GM12874 (cell line): ENCODE results near the gene DDX31.

Source experiments
- TF ChIP-seq, protein P1 (sequence below): IDR thresholded peaks from 2 replicates; pipeline ENCODE4 v1.5.1; 2011; ENCODE audit warnings: low read depth, mild to moderate bottlenecking, control low read depth, low read length, moderate library complexity; ENCODE audit not compliant: insufficient read depth

The DDX31 gene

DNA sequence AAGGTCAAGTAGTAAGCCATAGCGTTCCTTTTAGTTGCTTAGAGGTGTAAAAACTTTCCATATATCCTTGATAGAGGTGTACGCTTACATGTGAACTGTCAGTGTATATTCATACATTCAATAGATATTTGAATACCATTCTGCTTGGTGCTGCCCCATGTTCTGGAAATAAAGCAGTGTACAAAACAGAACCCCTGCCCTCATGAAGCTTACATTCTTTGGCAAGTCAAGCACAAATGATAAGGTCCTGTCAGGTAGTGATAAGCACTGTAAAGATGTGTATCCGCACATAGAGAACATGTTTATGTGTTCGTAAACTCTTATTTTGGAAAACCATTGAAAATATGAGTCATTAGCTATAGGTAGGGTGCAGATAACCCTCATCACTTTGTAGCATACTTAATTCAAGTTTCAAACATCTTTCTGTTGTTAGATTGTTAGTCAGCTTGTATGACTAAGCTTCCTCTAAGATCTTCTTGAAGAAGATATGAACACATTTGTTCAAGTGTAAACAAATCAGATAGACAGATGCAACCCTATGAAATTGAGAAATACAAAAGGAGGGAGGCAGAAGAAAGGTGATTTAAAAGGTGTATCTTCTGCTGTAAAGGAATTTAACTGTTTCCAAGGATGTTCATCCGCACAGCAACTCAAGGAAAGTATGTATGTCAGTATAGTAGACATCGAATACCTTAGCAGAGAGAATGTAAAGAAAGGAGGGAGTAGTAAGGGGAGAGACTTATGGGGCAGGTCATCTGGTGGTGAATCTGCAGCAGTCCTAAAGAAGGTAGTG, 2.0 kb upstream of the DDX31 start:
- TF ChIP-seq, protein P1, sequence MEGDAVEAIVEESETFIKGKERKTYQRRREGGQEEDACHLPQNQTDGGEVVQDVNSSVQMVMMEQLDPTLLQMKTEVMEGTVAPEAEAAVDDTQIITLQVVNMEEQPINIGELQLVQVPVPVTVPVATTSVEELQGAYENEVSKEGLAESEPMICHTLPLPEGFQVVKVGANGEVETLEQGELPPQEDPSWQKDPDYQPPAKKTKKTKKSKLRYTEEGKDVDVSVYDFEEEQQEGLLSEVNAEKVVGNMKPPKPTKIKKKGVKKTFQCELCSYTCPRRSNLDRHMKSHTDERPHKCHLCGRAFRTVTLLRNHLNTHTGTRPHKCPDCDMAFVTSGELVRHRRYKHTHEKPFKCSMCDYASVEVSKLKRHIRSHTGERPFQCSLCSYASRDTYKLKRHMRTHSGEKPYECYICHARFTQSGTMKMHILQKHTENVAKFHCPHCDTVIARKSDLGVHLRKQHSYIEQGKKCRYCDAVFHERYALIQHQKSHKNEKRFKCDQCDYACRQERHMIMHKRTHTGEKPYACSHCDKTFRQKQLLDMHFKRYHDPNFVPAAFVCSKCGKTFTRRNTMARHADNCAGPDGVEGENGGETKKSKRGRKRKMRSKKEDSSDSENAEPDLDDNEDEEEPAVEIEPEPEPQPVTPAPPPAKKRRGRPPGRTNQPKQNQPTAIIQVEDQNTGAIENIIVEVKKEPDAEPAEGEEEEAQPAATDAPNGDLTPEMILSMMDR = no peak

DNA sequence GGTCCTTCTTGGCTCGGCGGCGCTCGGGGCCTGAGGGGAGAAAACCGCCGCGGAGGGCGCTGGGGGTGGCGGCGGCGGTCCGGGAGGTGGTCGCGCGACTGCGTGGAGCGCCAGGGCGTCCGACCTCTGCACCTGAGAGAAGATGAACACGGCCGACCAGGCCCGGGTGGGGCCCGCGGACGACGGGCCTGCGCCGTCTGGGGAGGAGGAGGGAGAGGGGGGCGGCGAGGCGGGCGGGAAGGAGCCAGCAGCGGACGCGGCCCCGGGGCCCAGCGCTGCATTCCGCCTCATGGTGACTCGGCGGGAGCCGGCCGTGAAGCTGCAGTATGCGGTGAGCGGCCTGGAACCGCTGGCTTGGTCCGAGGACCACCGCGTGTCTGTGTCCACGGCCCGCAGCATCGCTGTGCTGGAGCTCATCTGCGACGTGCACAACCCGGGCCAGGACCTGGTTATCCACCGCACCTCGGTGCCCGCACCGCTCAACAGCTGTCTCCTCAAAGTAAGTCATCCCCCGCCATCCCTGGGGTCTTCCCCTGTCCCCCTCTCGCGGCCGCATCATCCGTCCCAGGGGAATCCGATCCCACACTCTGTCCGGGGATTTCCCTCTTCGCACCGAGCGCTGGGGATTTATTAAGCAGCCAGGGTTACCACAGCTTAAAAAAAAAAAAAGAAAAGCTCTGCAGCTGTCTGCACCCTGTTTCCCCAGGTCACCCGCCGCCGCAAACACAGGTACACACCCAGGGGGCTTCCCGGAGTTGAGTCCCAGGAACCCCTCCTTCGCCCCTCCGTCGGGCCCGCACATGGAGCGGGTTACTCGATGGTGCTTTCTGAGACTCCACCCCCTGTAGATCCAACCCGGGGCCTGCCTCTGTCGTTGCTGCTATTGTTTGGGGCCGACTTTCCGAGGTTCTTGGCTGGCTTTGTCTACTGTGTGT, 941 bp upstream of the DDX31 start, which contains the start of gene GTF3C4:
TSS of gene GTF3C4 (plus strand) at position 8 of the 935 bp plus-strand sequence. CDS start at position 143, 135 bp downstream.
- TF ChIP-seq, protein P1 = no peak

DNA sequence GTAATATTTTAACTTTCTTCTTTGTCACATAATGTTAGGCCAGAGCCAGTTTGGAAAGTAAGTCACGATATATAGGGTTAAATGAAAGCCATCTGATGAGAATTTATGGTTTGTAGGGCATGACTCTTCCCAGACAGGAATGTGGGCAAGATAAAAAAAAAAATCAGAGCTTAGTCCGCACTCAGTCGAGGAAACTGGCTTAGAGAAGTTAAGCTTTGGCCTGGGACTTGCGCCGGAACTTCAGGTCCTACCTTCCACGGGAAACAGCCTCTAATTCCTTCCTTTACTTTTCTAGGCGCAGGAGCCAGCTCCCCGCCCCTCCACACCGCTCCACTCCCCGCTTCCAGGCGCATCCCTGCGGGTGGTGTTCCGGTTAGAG, 475 bp downstream of the DDX31 start:
- TF ChIP-seq, protein P1 = no peak

DNA sequence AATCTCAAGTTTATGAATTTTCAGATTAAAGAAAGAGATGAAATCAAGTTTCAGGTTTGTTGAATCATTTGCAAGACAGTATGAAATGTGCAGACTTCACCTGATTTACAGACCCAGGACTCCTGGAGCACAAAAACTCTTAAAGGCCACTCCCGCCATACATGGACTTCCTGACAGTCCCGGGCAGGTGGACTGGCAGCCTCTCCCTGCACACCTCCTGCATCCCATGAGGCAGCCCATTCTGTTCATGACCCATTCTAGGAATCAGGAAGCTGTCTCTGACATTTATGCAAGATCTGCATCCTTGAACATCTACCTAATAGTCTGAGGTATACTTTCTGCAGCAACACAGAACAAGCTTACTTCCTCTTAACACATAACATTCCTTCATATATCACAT, 5.9 kb downstream of the DDX31 start:
- TF ChIP-seq, protein P1 = no peak

DNA sequence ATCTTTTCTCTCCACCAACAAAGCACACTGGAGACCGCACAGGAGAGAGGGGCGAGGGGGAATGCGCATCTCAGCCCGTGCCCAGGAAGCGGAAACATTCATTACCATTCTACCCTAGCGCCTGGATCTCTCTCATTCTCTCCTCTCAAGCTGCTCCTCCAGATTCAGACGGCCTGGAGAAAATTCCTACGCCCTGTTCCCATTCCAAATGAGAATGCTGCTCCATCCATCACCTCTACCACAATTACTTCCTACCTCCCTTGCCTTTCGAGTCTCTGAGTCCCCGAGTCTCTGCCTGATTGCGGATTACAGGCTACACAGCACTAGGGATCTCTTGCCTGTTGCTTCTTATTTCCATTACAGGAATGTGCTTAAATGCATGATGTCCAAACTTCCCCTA, 6.7 kb downstream of the DDX31 start:
- TF ChIP-seq, protein P1 = no peak

DNA sequence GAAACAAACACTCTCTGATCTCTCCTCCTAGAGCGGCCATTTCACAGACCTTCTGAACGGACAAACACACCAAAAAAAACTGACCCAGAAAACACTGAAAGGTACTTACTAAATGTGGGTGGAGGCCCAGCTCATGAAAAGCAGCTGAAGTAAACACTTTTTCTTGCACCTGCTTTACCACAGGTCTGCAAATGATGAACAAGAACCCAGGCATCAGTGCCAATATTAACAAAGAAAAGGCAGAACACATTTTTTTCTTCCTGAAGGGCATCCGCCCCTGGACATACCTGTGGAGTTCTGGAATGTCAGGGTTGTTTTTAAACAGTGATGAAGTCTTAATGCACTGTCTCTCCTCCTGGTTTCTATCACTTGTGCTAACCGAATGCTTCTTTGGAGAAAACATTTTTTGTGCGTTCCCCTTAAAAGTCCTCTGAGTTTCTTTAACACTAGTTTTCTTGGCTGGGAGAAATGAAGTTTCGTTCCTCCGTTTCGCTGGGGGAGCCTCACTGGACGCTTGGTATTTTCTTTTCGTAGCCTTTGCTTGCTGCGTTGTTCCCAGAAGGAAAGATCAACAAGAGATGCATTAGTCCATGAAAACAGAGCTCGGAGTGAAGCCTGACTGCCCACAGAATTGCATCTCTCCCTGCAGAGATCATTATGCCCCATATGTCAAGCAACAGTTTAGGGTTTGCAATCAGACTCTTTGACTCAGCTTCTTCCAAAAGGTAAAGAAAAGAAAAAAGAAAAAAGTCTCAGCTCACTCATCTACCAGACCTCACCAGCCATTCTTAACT, 7.4 kb downstream of the DDX31 start:
- TF ChIP-seq, protein P1 = no peak

DNA sequence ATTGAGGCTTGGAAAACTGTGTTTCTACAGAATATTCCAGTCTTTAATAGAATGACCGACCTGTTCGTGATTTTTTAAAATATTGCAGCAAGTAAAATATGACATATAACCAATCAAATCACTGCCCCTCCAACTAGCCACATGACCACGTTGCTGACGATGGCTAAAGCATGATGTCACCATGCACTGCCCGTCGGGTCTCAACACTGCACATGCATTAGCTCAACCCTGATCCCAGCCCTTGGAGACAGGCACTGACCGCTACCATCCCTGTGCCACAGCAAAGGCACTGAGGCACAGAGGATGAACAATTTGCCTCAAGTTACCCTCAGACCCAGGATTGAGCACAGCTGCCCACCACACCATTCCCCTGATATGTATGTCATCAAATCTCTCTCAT, 13.5 kb downstream of the DDX31 start:
- TF ChIP-seq, protein P1 = no peak
